Activated naive CD8-positive, alpha-beta T cell treated with anti-CD3 and anti-CD28 coated beads, Interleukin-2, amount 50 U/mL, for 24 hours (primary cell): Measurements from ENCODE around the gene PIEZO2.

ENCODE experiments used
- ATAC-seq: fragments of 150-1000 bp; cut with Tn5 transposase; one replicate; pipeline ENCODE4 v1.10.0; 2021
- DNase-seq: peaks from one replicate; pipeline ENCODE4 v3.0.0; 2021
- H3K27ac Mint-ChIP-seq: one replicate; pipeline ENCODE4 v1.8.0; 2021; ENCODE audit warnings: mild to moderate bottlenecking, mixed read lengths
- H3K27me3 Mint-ChIP-seq: one replicate; pipeline ENCODE4 v1.8.0; 2021; ENCODE audit warnings: mixed read lengths
- H3K36me3 Mint-ChIP-seq: one replicate; pipeline ENCODE4 v1.8.0; 2021; ENCODE audit warnings: low read depth, mixed read lengths
- H3K4me1 Mint-ChIP-seq: one replicate; pipeline ENCODE4 v1.8.0; 2021; ENCODE audit warnings: mixed read lengths
- H3K4me3 Mint-ChIP-seq: one replicate; pipeline ENCODE4 v1.8.0; 2021; ENCODE audit warnings: mild to moderate bottlenecking, moderate library complexity, mixed read lengths
- H3K9me3 Mint-ChIP-seq: one replicate; pipeline ENCODE4 v1.8.0; 2021; ENCODE audit warnings: mixed read lengths

PIEZO2 gene

GRCh38 chr18:10899481-10899880, 249.9 kb downstream of the PIEZO2 start:
- Mint-ChIP-seq H3K4me1 (no peaks in the 10 kb centered on the region), H3K4me3 (no peak overlapping the region), H3K27me3 (peaks cover 5% of the 10 kb centered on the region), H3K27ac (no peak overlapping the region), H3K9me3 (no peaks in the 10 kb centered on the region), H3K36me3 (no peaks in the 10 kb centered on the region)
- DNase-seq (no peak), ATAC-seq (no peak)

GRCh38 chr18:10898417-10898974, 250.9 kb downstream of the PIEZO2 start:
- H3K36me3 Mint-ChIP-seq, result no peaks in the 10 kb centered on the region
- H3K9me3 Mint-ChIP-seq, result no peaks in the 10 kb centered on the region
- ATAC-seq (no peak), DNase-seq (no peak)
- H3K4me1 Mint-ChIP-seq, result no peaks in the 10 kb centered on the region
- peaks cover 7% of the 10 kb centered on the region for H3K27me3 Mint-ChIP-seq
- H3K27ac Mint-ChIP-seq, result no peak overlapping the region
- H3K4me3 Mint-ChIP-seq, result no peak overlapping the region

GRCh38 chr18:10896851-10897250, 252.5 kb downstream of the PIEZO2 start:
- ATAC-seq (no peak), DNase-seq (no peak)
- no peak overlapping the region for H3K4me3 Mint-ChIP-seq
- no peak overlapping the region for H3K27ac Mint-ChIP-seq
- no peaks in the 10 kb centered on the region for H3K9me3 Mint-ChIP-seq
- H3K27me3 Mint-ChIP-seq, result peaks cover 7% of the 10 kb centered on the region
- no peaks in the 10 kb centered on the region for H3K36me3 Mint-ChIP-seq
- no peaks in the 10 kb centered on the region for H3K4me1 Mint-ChIP-seq

- Mint-ChIP-seq H3K36me3 (no peaks in the 10 kb centered on the region), H3K4me1 (no peaks in the 10 kb centered on the region), H3K9me3 (no peaks in the 10 kb centered on the region), H3K4me3 (no peak overlapping the region), H3K27ac (no peak overlapping the region), H3K27me3 (peaks cover 10% of the 10 kb centered on the region)
- DNase-seq (no peak), ATAC-seq (no peak)
Measured at GRCh38 chr18:10895976-10896375, 253.4 kb downstream of the PIEZO2 start.

- H3K9me3 Mint-ChIP-seq, result no peaks in the 10 kb centered on the region
- no peaks in the 10 kb centered on the region for H3K4me1 Mint-ChIP-seq
- no peaks in the 10 kb centered on the region for H3K36me3 Mint-ChIP-seq
- H3K4me3 Mint-ChIP-seq, result no peak overlapping the region
- no peak overlapping the region for H3K27ac Mint-ChIP-seq
- DNase-seq, result no peak
- ATAC-seq, result no peak
- H3K27me3 Mint-ChIP-seq, result peaks cover 10% of the 10 kb centered on the region
Measured at GRCh38 chr18:10894501-10894900, 254.9 kb downstream of the PIEZO2 start.

- no peak overlapping the region for H3K4me3 Mint-ChIP-seq
- no peak for DNase-seq
Measured at GRCh38 chr18:10893761-10894160, 255.6 kb downstream of the PIEZO2 start.

GRCh38 chr18:10893196-10893595, 256.2 kb downstream of the PIEZO2 start:
- DNase-seq (no peak), ATAC-seq (no peak)
- no peaks in the 10 kb centered on the region for H3K9me3 Mint-ChIP-seq
- no peaks in the 10 kb centered on the region for H3K36me3 Mint-ChIP-seq
- no peaks in the 10 kb centered on the region for H3K4me1 Mint-ChIP-seq
- H3K4me3 Mint-ChIP-seq, result no peak overlapping the region
- peaks cover 13% of the 10 kb centered on the region for H3K27me3 Mint-ChIP-seq
- H3K27ac Mint-ChIP-seq, result no peak overlapping the region

More at GRCh38 chr18:10893761-10894160, 255.6 kb downstream of the PIEZO2 start:
- Mint-ChIP-seq H3K27ac (no peak overlapping the region), H3K4me1 (no peaks in the 10 kb centered on the region), H3K27me3 (peaks cover 11% of the 10 kb centered on the region), H3K9me3 (no peaks in the 10 kb centered on the region), H3K36me3 (no peaks in the 10 kb centered on the region)
- no peak for ATAC-seq

- H3K4me3 Mint-ChIP-seq, result no peak overlapping the region
- ATAC-seq (no peak), DNase-seq (no peak)
- H3K36me3 Mint-ChIP-seq, result no peaks in the 10 kb centered on the region
- H3K27me3 Mint-ChIP-seq, result peaks cover 13% of the 10 kb centered on the region
- no peaks in the 10 kb centered on the region for H3K4me1 Mint-ChIP-seq
- no peak overlapping the region for H3K27ac Mint-ChIP-seq
- H3K9me3 Mint-ChIP-seq, result no peaks in the 10 kb centered on the region
Measured at GRCh38 chr18:10892786-10893185, 256.6 kb downstream of the PIEZO2 start.

- Mint-ChIP-seq H3K27ac (no peak overlapping the region), H3K4me3 (no peak overlapping the region), H3K4me1 (no peaks in the 10 kb centered on the region), H3K9me3 (no peaks in the 10 kb centered on the region), H3K27me3 (peaks cover 10% of the 10 kb centered on the region), H3K36me3 (no peaks in the 10 kb centered on the region)
- ATAC-seq, result no peak
- no peak for DNase-seq
Measured at GRCh38 chr18:10890022-10890421, 259.3 kb downstream of the PIEZO2 start.

- H3K27ac Mint-ChIP-seq, result no peak overlapping the region
Measured at GRCh38 chr18:10878703-10879102, 270.7 kb downstream of the PIEZO2 start.

GRCh38 chr18:10877987-10878386, 271.4 kb downstream of the PIEZO2 start:
- DNase-seq (no peak), ATAC-seq (no peak)
- H3K4me1 Mint-ChIP-seq, result no peaks in the 10 kb centered on the region

More at GRCh38 chr18:10878703-10879102, 270.7 kb downstream of the PIEZO2 start:
- no peak for DNase-seq
- H3K4me3 Mint-ChIP-seq, result no peak overlapping the region
- peaks cover 2% of the 10 kb centered on the region for H3K27me3 Mint-ChIP-seq
- H3K9me3 Mint-ChIP-seq, result no peaks in the 10 kb centered on the region
- no peaks in the 10 kb centered on the region for H3K36me3 Mint-ChIP-seq
- no peak for ATAC-seq
- no peaks in the 10 kb centered on the region for H3K4me1 Mint-ChIP-seq

GRCh38 chr18:10875811-10876210, 273.6 kb downstream of the PIEZO2 start:
- DNase-seq, result no peak
- ATAC-seq, result no peak
- Mint-ChIP-seq H3K4me3 (no peak overlapping the region), H3K36me3 (no peaks in the 10 kb centered on the region), H3K4me1 (no peaks in the 10 kb centered on the region), H3K27me3 (peaks cover 2% of the 10 kb centered on the region), H3K9me3 (no peaks in the 10 kb centered on the region), H3K27ac (no peak overlapping the region)

More at GRCh38 chr18:10877987-10878386, 271.4 kb downstream of the PIEZO2 start:
- Mint-ChIP-seq H3K4me3 (no peak overlapping the region), H3K27ac (no peak overlapping the region), H3K9me3 (no peaks in the 10 kb centered on the region), H3K27me3 (peaks cover 2% of the 10 kb centered on the region), H3K36me3 (no peaks in the 10 kb centered on the region)

- Mint-ChIP-seq H3K27ac (no peak overlapping the region), H3K27me3 (peaks cover 2% of the 10 kb centered on the region), H3K4me3 (no peak overlapping the region), H3K4me1 (no peaks in the 10 kb centered on the region), H3K9me3 (no peaks in the 10 kb centered on the region), H3K36me3 (no peaks in the 10 kb centered on the region)
- DNase-seq (no peak), ATAC-seq (no peak)
Measured at GRCh38 chr18:10872304-10872703, 277.1 kb downstream of the PIEZO2 start.

- no peak for ATAC-seq
- no peak overlapping the region for H3K27ac Mint-ChIP-seq
- H3K27me3 Mint-ChIP-seq, result no peaks in the 10 kb centered on the region
- H3K36me3 Mint-ChIP-seq, result no peaks in the 10 kb centered on the region
- H3K4me3 Mint-ChIP-seq, result no peak overlapping the region
- H3K4me1 Mint-ChIP-seq, result no peaks in the 10 kb centered on the region
- DNase-seq, result no peak
- H3K9me3 Mint-ChIP-seq, result peaks cover 7% of the 10 kb centered on the region
Measured at GRCh38 chr18:10864722-10865121, 284.6 kb downstream of the PIEZO2 start.

GRCh38 chr18:10863026-10863425, 286.3 kb downstream of the PIEZO2 start:
- peaks cover 7% of the 10 kb centered on the region for H3K9me3 Mint-ChIP-seq
- H3K27me3 Mint-ChIP-seq, result no peaks in the 10 kb centered on the region
- no peaks in the 10 kb centered on the region for H3K4me1 Mint-ChIP-seq
- ATAC-seq (no peak), DNase-seq (no peak)
- no peaks in the 10 kb centered on the region for H3K36me3 Mint-ChIP-seq
- H3K27ac Mint-ChIP-seq, result no peak overlapping the region
- H3K4me3 Mint-ChIP-seq, result no peak overlapping the region

- Mint-ChIP-seq H3K36me3 (no peaks in the 10 kb centered on the region), H3K27ac (no peak overlapping the region), H3K4me1 (no peaks in the 10 kb centered on the region), H3K4me3 (no peak overlapping the region), H3K9me3 (peaks cover 7% of the 10 kb centered on the region), H3K27me3 (no peaks in the 10 kb centered on the region)
- DNase-seq, result no peak
- ATAC-seq, result no peak
Measured at GRCh38 chr18:10860928-10861327, 288.4 kb downstream of the PIEZO2 start.
